Activated CD4-positive, alpha-beta T cell treated with anti-CD3 and anti-CD28 coated beads for 4 hours (primary cell): Measurements from ENCODE around the gene LUZP2.

Source experiments
- DNase-seq, 2 donors: peaks; one replicate each; pipeline ENCODE4 v3.0.0-alpha.2; 2020

LUZP2 gene

GRCh38 chr11:24636291-24636629 lies 139.4 kb downstream of the LUZP2 start:
- no peak for DNase-seq

GRCh38 chr11:24637520-24637919 lies 140.7 kb downstream of the LUZP2 start:
- no peak for DNase-seq

- no peak for DNase-seq
These were observed 145.8 kb downstream of the LUZP2 start for GRCh38 chr11:24642648-24643047.

GRCh38 chr11:24645563-24645962 lies 148.7 kb downstream of the LUZP2 start:
- DNase-seq = no peak

- no peak for DNase-seq
These were observed 155.0 kb downstream of the LUZP2 start for GRCh38 chr11:24651873-24652272.

GRCh38 chr11:24653901-24654300 lies 157.0 kb downstream of the LUZP2 start:
- no peak for DNase-seq

- no peak for DNase-seq
These were observed 164.5 kb downstream of the LUZP2 start for GRCh38 chr11:24661331-24661730.

GRCh38 chr11:24664399-24664798 lies 167.5 kb downstream of the LUZP2 start:
- no peak for DNase-seq

- DNase-seq = no peak
These were observed 170.6 kb downstream of the LUZP2 start for GRCh38 chr11:24667353-24667968.

- DNase-seq = no peak
These were observed 182.0 kb downstream of the LUZP2 start for GRCh38 chr11:24678703-24679348.

- DNase-seq = no peak
These were observed 183.0 kb downstream of the LUZP2 start for GRCh38 chr11:24679821-24680351.

- no peak for DNase-seq
These were observed 186.7 kb downstream of the LUZP2 start for GRCh38 chr11:24683583-24683982.

- no peak for DNase-seq
These were observed 189.0 kb downstream of the LUZP2 start for GRCh38 chr11:24685821-24686220.

GRCh38 chr11:24687531-24688147 lies 190.8 kb downstream of the LUZP2 start:
- no peak for DNase-seq

GRCh38 chr11:24688981-24689380 lies 192.1 kb downstream of the LUZP2 start:
- no peak for DNase-seq

GRCh38 chr11:24697522-24698111 lies 200.8 kb downstream of the LUZP2 start:
- DNase-seq = no peak

- DNase-seq = no peak
These were observed 207.9 kb downstream of the LUZP2 start for GRCh38 chr11:24704716-24705115.

- DNase-seq = no peak
These were observed 208.6 kb downstream of the LUZP2 start for GRCh38 chr11:24705474-24705873.

GRCh38 chr11:24708616-24709015 lies 211.8 kb downstream of the LUZP2 start:
- no peak for DNase-seq

- DNase-seq = no peak
These were observed 213.2 kb downstream of the LUZP2 start for GRCh38 chr11:24709928-24710565.

GRCh38 chr11:24714601-24715000 lies 217.7 kb downstream of the LUZP2 start:
- no peak for DNase-seq

GRCh38 chr11:24716403-24716802 lies 219.6 kb downstream of the LUZP2 start:
- no peak for DNase-seq

GRCh38 chr11:24723231-24723630 lies 226.4 kb downstream of the LUZP2 start:
- no peak for DNase-seq
